HS-5 (cell line): ENCODE measurements around the gene PRKCD.
A peak's percentile ranks its signal among the peaks of the same experiment; 100 is the strongest.

Experiments used
- DNase-seq: peaks from one replicate; pipeline ENCODE4 v3.0.0-alpha.2; 2012; ENCODE audit warnings: low read depth

The PRKCD gene

DNA sequence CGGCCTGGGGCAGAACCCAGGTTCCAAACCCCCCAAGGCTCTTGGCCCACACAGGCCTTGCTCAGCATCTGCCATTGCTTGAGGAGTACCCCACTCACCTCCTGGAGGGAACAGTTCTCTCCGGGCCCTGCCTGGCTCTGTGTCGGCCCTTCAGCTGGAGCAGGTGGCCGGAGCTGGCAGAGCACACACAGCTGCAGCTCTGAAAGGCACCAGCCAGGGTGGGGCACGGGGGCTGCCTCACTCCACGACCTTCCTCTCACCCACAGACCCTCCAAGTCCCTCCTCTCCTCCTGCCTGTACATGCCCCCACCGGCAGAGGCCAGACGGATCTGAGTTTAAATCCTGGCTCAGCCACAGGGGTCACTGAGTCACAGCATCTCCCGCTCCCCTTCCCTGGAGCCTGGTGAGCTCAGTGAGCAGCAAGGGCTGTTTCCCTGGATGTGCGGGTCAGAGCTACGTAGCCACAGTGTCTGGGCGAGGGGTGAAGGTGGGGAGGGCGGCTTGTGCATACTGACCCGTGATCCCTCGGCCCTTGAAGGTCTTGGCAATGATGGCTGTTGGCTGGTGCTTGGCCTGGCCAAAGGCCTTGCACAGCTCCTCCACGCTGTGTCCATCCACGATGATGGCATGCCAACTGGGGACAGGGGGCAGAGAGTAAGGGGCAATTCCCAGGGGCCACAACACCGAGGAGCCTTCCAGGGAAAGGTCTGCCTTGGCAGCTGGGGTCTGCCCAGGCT is 71.8 kb downstream of the PRKCD start:
- DNase-seq = no peak

DNA sequence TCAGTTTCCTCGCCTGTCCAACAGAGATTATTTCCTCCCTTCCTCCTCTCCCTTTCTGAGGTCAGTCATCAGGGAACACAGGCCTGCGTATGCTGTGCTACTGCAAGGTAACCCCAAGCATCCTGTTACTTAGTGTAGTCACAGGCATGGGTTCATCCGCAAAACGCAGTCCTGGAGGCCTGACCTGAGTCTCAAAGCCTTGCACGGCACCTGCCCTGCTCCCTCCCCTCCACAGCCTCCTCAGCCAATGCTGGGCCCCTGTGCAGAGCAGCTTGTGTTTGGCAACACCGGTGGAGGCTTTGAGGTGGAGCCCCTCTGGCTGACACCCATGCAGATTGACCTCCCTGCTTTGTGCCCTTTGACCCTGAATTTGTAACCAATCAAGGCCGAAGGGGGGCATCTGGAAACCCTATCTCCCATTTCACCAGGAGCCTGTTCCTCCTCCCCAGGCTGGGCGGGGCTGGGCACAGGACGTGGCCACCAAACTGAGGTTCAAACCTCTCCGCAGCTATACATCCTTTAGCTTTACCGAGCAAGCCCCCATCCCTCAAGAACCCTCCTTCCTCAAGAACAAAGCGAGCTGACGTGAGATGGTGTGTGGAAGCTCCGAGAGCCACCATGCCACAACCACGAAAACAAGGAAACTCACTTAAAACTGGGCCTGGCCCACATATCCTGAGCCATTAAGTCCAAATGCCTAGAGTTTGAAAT is 73.3 kb downstream of the PRKCD start:
- DNase-seq = no peak

DNA sequence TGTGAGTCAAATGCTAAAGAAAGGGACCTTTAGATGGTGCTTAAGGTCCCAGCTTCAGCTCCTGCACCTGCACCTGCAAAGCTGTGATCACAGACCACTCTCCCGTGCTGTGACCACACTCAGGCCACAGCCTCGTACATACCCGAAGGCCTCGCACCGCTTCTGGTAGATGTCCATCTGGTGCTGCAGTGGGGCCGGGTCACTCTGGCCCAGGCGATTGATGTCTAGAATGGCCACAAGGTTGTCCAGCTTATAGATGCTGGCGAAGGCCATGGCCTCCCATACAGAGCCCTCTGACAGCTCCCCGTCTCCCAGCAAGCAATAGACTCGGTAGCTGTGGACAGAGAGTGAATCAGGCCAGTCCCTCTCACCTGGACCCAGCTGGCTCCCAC is 73.8 kb downstream of the PRKCD start:
- DNase-seq = no peak

DNA sequence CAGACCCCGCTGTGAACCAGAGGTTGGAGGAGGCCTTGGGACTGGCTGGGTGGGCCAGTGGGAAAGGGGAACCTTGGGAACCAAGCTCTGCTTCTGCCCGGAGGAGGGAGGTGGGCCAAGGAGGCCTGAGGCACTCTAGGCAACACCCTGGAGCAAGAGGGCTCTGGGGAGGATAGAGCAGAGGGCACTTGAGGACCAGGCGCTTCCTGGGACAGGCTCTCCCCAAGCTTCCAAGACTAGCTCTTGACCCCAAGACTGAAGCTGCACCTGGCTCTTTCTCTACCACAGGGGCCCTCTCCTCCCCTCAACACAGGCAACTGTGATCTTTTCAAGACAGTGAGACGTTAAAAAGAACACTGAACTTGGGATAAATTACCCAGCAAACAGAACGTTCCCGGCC is 74.5 kb downstream of the PRKCD start:
- DNase-seq = no peak

DNA sequence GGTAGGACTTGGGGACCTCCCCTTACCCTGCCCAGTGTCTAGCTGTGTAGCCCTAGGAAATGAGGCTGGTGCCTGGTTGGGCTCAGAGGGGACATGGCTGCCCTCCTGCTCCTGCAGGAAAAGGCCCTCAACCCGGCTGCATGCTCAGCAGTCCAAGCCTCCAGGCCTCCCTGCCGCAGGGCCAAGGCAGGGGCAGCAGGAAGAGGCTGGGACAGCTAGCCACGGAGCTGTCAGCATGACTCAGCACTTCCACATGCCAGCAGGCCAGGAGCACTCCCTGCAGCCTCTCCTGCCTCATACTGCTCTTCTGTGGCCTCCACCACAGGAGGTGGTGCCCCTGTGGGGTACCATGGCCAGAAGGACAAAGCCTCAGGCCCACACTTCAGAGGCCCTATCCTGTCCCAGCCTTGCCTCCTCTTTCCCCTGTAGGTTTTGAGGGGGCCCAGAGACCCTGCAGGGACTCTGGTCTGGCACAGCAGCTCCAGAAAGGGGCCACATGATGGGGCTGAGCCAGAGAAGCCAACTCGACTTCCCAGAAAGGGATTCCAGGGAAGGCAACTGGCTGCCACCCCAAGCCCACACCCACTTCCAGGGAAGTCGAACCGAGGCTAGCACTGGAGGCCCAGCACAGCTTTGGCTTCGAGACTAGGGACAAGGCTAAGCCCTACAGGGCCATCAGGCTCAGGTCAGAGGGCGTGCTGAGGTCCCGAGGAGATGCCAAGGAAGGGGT is 75.3 kb downstream of the PRKCD start:
- DNase-seq = no peak

DNA sequence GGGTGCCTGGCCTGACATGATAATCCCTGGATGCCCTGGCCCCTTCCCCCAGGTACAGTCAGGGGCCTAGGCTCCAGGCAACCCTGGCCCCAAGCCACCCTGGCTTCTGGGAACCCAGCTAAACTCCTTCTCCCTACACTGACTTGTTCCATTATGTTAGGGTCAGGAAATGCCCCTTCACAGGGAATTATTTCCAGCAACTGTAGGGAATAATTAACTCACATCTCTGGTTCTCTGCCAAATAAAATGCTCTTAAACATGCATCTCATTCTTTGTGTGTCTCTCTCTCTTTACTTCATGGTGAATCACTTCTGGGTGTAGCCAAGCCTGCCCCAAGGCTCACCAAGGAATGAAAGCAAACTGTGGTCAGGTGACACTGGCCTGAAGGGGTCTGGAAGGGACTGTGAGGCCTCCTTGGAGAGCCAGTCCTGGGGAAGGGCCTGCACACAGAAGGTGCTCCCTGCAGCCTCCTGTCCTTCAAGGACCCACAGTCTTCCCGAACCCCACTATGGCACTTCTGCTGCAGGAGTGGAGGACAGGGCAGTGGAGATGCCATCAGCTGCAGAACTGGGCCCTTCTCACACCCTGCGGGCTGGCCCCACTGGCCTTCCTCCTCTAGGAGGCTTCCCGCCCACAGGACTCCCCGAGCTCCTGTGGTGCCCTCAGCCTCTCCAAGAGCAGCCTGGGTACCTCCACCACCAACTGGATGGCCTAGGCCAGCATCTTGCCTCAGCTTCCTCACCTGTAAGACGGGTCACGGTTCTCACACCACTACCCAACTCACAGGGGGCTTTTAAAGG is 77.2 kb downstream of the PRKCD start:
- peak; percentile 79 for DNase-seq

DNA sequence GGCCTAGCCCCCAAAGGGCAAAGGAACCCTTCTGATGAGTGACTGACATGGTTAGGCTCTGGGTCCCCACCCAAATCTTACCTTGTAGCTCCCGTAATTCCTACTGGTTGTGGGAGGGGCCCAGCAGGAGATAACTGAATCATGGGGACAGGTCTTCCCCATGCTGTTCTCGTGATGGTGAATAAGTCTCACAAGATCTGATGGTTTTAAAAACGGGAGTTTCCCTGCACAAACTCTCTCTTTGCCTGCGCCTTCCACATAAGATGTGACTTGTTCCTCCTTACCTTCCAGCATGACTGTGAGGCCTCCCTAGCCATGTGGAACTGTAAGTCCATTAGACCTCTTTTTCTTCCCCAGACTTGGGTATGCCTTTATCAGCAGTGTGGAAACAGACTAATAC is 77.9 kb downstream of the PRKCD start:
- no peak for DNase-seq

DNA sequence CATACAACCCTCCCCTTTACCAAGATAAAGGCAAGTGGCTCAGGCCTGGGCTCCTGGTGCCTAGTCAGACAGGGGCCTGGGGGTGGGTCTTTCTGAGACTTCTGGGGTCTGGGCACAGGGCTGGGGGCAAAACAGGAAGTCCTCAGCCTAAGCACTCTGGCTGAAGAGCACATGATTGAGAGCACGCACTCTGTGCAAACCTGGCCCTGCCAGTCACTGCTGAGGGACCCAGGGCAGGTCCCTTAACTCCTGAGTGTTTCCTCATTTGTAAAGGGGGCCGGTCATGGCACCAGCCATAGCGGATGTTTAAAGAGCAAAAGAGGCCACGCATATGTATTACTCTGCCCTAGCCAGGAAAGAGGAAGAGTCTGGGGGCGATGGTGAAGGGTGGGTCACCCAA is 78.8 kb downstream of the PRKCD start:
- DNase-seq = no peak

DNA sequence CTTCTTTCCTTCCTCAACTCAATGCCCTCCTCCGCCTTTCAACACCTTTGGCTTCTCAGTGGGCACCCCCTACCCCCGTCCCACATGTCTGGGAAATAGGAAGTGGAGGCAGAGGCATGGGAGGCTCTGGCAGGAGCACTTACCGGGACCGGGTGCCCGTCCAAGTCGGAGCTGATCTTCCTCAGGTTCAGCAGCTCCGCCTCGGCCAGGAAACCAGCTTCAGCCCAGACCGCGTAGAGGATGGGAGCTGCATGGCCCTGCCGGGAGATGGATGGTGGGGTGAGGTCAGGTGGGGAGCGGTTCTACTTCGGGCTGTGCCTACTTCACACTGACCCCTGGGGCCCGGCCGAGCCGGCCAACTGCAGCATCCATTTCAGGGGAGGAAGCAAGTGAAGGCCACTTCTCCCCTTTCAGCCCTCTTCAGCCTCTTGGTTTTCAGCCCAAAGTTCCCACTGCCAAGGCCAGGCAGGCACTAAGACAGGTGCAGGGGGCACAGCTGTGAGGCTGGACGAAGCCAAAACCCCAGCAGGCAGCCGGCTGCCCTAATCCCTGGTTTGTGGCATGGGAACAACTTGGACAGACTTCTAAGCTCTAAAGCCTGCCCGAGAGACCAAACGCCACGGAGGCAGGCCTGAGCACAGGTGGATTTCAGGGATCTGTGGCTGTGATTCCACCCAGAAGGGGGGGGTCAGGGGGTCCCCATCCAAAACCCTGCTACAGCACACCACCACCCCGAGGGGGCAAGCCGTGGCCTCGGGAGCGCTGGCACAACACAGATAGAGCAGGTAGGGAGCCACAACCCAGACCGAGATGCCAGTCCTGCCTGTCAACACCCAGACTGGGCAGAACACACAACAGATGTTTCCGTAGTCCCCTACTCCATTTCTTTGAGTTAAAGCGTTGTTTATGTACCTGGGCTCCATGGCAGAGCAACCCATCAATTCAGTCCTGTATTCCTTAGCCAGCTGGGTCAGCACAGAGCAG is 80.3 kb downstream of the PRKCD start:
- DNase-seq = no peak

DNA sequence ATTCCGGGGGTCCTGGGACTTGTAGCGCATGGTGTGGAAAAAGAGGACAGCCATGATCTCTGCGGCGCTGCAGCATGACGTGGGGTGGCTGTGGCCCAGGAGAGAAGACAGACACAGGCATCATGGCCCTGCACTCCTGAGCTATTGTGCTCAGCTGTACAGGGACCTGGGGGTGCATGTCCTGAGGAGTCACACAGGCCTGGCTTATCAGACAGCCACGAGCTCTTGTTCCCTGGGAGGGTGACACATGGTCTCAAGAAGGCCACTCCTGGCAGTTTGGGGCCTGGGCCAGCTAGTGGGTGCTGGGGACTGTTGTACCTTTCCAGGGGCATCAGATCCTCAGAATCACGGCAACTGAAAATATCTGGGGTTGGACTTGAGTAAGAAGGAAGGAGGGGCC is 81.1 kb downstream of the PRKCD start:
- DNase-seq = no peak
